Activated CD4-positive, alpha-beta memory T cell treated with anti-CD3 and anti-CD28 coated beads for 36 hours (primary cell): ENCODE results near the gene PTPRM. TPM values are rescaled to one million over a fixed set of nuclear protein-coding genes. Genes with fewer than 3 reads are reported as not detected.

Experiments
- CTCF ChIA-PET: fragments of 350-600 bp; sonication (Branson Sonifier 250); formaldehyde crosslinking; loops from one replicate; lab custom pipeline; 2021; ENCODE audit warnings: antibody characterized with exemption, inconsistent platforms; lab: Charles Lee
- POLR2A ChIA-PET: fragments of 350-600 bp; sonication (Branson Sonifier 250); formaldehyde crosslinking; loops from one replicate; lab custom pipeline; 2021; ENCODE audit warnings: antibody characterized with exemption; lab: Charles Lee
- DNase-seq: peaks from one replicate; pipeline ENCODE4 v3.0.0-alpha.2; 2020
- H3K27ac Mint-ChIP-seq: one replicate; pipeline ENCODE4 v1.8.0; 2021; ENCODE audit warnings: mixed read lengths
- H3K27me3 Mint-ChIP-seq: one replicate; pipeline ENCODE4 v1.8.0; 2021; ENCODE audit warnings: mixed read lengths
- H3K36me3 Mint-ChIP-seq: one replicate; pipeline ENCODE4 v1.8.0; 2021; ENCODE audit warnings: mixed read lengths
- H3K4me1 Mint-ChIP-seq: one replicate; pipeline ENCODE4 v1.8.0; 2021; ENCODE audit warnings: low read depth, mixed read lengths
- H3K4me3 Mint-ChIP-seq: one replicate; pipeline ENCODE4 v1.8.0; 2021; ENCODE audit warnings: mild to moderate bottlenecking, mixed read lengths
- H3K9me3 Mint-ChIP-seq: one replicate; pipeline ENCODE4 v1.8.0; 2021; ENCODE audit warnings: mixed read lengths
- intact Hi-C: fragments of 100-400 bp; cut with micrococcal nuclease; formaldehyde crosslinking; loops from one replicate; pipeline ENCODE4 v1.15.1; 2023
- total RNA-seq, 2 experiments: library from RNA; stranded (reverse); gene quantifications; one replicate each; pipeline ENCODE4 v1.2.3, GENCODE V29; 2021

The PTPRM gene
- total RNA-seq, 2 experiments from 2014 or later, result 7.0 to 8.6 TPM

DNA sequence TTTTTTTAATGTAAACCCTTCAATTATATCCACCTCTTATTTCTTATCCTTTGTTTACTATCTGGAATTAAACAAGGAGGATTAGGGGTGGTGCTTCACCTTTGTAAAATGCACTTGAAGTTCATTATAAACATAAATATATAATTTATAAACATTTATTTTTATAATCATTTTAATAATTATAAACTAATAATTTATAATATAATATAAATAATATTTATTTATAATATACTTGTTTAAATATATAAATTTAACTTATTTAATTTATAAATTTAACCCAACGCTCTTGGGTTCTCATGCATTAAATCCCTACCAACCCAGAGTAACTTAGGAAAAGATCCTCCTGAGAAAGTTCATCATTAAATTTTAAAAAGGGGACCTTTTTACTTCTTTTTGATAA lies 452.5 kb downstream of the PTPRM start:
- Mint-ChIP-seq H3K36me3 (no peaks in the 10 kb centered on the region), H3K4me3 (no peak overlapping the region), H3K27ac (no peak overlapping the region), H3K27me3 (no peaks in the 10 kb centered on the region), H3K4me1 (peaks cover 3% of the 10 kb centered on the region), H3K9me3 (no peaks in the 10 kb centered on the region)
- ChIA-PET CTCF (no interaction called here), POLR2A (no interaction called here)
- no peak for DNase-seq
- intact Hi-C loops, result no loop called here

DNA sequence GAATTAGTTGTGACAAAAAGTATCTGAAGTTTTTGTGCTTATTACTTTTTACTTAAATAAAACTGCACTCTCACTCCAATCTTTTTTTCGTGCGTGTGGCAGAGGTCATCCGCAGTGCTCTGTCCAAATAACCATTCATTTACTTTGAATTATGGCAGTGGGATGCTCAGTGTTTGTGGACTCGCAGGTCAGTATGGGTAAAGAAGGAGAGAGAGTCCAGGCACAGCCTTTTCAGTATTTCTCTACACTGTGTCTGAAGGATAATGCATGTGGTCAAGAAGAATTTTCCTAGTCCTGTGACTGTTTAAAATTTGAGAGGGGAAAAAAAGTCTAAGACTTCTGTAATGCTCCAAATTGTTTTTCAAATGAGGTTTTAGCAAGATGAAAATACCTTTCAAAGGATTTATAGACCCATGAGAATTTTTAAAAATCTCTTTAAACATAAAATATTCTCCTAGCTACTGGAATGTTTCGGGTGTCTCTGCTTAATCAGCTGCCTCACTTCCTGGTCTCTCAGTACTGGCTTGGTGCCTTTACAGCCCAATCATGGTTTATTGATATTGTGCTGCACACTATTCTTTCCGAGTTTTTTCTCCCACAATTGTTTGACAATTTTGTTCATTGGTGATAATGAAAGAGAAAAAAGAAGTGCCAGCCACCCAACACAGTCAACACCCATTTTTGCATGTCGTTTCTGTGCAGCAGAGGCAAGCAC lies 453.2 kb downstream of the PTPRM start:
- DNase-seq, result no peak
- Mint-ChIP-seq H3K27ac (no peak overlapping the region), H3K4me3 (no peak overlapping the region), H3K27me3 (no peaks in the 10 kb centered on the region), H3K9me3 (no peaks in the 10 kb centered on the region), H3K36me3 (no peaks in the 10 kb centered on the region), H3K4me1 (no peaks in the 10 kb centered on the region)
- intact Hi-C loops, result no loop called here
- ChIA-PET CTCF (no interaction called here), POLR2A (no interaction called here)

DNA sequence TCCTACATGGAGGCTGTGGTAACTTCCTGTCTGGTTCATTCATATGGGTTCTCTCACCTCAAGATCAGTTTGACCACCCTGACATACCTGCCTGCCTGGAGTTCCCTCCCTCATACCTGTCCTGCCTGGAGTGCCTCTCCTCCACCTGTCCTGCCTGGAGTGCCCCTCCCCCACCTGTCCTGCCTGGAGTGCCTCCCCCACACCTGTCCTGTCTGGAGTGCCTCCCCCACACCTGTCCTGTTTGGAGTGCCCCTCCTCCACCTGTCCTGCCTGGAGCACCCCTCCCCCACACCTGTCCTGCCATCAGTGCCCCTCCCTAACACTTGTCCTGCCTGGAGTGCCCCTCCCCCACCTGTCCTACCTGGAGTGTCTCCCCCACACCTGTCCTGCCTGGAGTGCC lies 461.9 kb downstream of the PTPRM start:
- no peaks in the 10 kb centered on the region for H3K36me3 Mint-ChIP-seq
- H3K4me3 Mint-ChIP-seq, result no peak overlapping the region
- no peaks in the 10 kb centered on the region for H3K4me1 Mint-ChIP-seq
- POLR2A ChIA-PET, result no interaction called here
- H3K27me3 Mint-ChIP-seq, result no peaks in the 10 kb centered on the region
- H3K27ac Mint-ChIP-seq, result no peak overlapping the region
- intact Hi-C loops, result no loop called here
- DNase-seq, result no peak
- CTCF ChIA-PET, result no interaction called here
- H3K9me3 Mint-ChIP-seq, result no peaks in the 10 kb centered on the region

DNA sequence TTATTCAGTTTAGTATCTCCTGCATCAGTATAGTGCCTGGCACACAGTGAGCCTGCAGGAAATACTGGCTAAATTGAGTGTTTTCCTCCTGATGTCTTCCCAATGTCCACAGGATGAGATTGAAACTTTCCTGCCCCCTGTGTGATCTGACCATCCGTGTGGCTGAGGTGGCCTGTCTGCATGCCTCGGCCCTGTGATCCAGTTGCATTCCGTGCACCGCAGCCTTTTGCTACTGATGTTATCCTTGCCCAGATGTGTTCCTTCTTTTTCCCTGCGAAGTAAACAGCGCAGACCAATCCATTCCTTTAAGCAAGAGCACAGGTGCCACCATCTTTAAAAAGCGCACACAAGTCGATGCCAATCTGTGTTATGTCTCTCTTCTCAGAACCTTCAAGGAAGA lies 462.6 kb downstream of the PTPRM start:
- intact Hi-C loops, result no loop called here
- no peak overlapping the region for H3K4me3 Mint-ChIP-seq
- H3K9me3 Mint-ChIP-seq, result no peaks in the 10 kb centered on the region
- no peaks in the 10 kb centered on the region for H3K4me1 Mint-ChIP-seq
- no peaks in the 10 kb centered on the region for H3K36me3 Mint-ChIP-seq
- no peak for DNase-seq
- no peak overlapping the region for H3K27ac Mint-ChIP-seq
- CTCF ChIA-PET, result no interaction called here
- POLR2A ChIA-PET, result no interaction called here
- H3K27me3 Mint-ChIP-seq, result no peaks in the 10 kb centered on the region

DNA sequence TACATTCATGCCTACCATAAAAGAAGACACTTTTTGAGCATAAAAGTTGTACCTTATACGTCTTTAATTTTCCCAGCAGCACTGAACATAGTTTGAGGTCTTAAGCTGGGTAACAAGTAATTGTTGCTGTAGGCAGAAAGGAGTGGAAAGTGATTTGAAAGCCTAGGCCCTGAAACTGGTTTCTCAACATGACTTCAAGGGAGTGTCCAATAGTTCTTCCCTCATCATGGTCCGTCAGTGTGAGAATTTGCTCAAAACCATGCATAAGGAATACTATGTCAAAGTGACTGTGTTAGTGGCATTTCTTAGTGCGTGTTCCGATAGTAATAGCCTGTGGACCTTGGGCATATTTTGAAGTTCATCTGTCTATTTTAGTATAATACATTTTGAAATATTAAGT lies 463.1 kb downstream of the PTPRM start:
- ChIA-PET POLR2A (no interaction called here), CTCF (no interaction called here)
- Mint-ChIP-seq H3K4me3 (no peak overlapping the region), H3K4me1 (no peaks in the 10 kb centered on the region), H3K27me3 (no peaks in the 10 kb centered on the region), H3K9me3 (no peaks in the 10 kb centered on the region), H3K36me3 (no peaks in the 10 kb centered on the region), H3K27ac (no peak overlapping the region)
- intact Hi-C loops, result no loop called here
- DNase-seq, result no peak

DNA sequence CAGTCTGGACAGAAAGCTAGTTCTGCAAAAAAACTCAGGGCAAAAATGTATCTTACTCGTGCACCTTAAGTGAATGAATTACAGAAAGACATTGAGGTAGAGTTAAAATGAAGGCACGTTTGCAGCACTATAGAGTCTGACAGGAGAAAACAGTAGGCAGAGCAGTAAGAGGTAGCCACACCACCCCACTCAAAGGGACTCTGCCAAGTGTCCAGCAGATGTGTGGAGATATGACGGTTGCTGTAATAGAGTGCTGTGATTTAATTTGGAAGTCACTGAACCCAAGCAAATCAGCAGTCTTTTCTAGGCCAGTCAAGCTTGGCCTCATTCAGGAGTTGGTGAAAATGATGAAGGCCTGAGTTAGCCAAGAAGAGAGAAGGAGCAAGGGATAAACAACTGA lies 464.4 kb downstream of the PTPRM start:
- Mint-ChIP-seq H3K27me3 (no peaks in the 10 kb centered on the region), H3K9me3 (no peaks in the 10 kb centered on the region), H3K4me3 (no peak overlapping the region), H3K27ac (no peak overlapping the region), H3K36me3 (no peaks in the 10 kb centered on the region), H3K4me1 (no peaks in the 10 kb centered on the region)
- CTCF ChIA-PET, result no interaction called here
- intact Hi-C loops, result no loop called here
- DNase-seq, result no peak
- POLR2A ChIA-PET, result no interaction called here

DNA sequence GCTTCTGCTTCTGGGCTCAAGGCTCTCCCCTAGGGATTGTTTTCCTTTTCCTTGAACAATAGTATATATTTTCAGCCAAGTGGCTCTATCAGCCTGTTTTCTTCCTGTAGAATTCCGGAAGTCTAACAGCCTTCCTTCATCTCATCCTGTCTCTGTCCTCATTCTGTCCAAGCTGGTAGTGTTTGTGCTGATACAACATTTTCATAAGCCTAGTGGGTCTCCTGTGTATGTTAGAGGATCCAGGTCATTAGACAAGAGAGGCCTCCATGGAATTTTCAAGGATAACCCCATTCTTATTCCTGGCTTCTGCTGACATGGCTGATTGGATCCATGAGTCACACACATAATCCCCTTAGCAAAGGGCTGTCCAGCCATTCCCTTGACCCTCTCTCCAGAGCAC lies 467.6 kb downstream of the PTPRM start:
- POLR2A ChIA-PET, result no interaction called here
- H3K9me3 Mint-ChIP-seq, result no peaks in the 10 kb centered on the region
- H3K27me3 Mint-ChIP-seq, result no peaks in the 10 kb centered on the region
- intact Hi-C loops, result no loop called here
- CTCF ChIA-PET, result no interaction called here
- H3K27ac Mint-ChIP-seq, result no peak overlapping the region
- H3K4me3 Mint-ChIP-seq, result no peak overlapping the region
- H3K4me1 Mint-ChIP-seq, result peaks cover 5% of the 10 kb centered on the region
- no peaks in the 10 kb centered on the region for H3K36me3 Mint-ChIP-seq
- no peak for DNase-seq

DNA sequence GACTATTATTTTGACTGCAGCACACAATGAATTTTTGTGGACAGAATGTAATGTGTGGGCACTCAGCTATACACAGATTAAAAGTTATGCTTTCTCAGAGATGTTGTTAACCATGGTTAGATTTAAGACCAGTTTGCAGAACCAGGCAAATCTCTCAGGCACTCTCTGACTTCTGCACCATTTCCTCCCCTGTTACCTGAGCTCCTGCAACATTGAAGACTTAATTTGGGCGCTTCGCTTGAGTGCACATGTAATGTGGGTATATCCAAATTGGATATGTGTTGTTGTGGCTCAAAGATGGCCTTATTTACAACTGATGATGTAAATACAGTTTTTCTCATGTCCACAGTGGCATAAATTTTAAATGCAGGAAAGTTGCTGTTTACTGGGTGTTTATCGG lies 469.4 kb downstream of the PTPRM start:
- Mint-ChIP-seq H3K36me3 (no peaks in the 10 kb centered on the region), H3K27ac (no peak overlapping the region), H3K4me3 (no peak overlapping the region), H3K27me3 (no peaks in the 10 kb centered on the region), H3K4me1 (peaks cover 5% of the 10 kb centered on the region), H3K9me3 (no peaks in the 10 kb centered on the region)
- intact Hi-C loops, result loop anchor here (2.0 kb wide), 1 partner anchor 78 kb away; no protein-coding TSS in a partner anchor
- no peak for DNase-seq
- ChIA-PET CTCF (no interaction called here), POLR2A (no interaction called here)

DNA sequence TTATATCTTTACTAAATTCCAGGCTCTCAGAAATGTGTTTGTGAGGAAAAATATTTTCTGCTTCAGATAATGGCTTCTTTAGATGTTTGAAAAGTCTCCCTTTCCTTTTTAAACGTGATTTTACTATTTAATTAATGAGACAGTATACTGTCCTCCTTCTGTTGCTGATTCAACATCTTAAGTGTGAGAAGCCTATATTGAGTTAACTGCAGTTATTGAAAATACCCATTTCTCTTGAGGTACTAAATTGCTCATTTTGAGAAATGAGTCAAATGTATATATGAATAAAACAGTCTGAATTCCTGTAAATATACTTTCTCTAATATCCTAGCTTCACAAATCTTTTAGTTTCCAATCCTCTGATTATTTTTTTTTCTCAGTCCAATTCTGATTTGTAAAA lies 470.2 kb downstream of the PTPRM start:
- POLR2A ChIA-PET, result no interaction called here
- CTCF ChIA-PET, result no interaction called here

DNA sequence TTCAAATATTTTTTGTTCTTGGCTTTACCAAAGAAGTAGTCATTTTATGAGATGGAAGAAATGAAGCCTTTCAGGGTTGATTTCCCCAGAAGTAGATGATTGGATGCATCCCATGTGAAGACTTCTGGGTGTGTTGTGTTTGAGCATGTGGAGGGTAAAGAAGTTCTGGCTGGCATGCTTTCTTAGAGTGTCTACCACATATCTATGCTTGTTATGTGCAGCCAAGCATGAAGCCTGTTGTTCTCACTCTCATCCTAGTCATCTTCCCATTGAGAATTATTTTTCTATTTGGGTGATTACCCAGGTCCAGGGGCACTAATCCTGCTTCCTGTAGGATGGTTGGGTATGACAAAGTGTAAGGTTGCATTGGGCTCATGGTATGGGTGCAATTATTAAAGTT lies 472.9 kb downstream of the PTPRM start:
- Mint-ChIP-seq H3K27me3 (no peaks in the 10 kb centered on the region), H3K27ac (no peak overlapping the region), H3K9me3 (no peaks in the 10 kb centered on the region), H3K4me1 (peaks cover 5% of the 10 kb centered on the region), H3K36me3 (no peaks in the 10 kb centered on the region), H3K4me3 (no peak overlapping the region)
- CTCF ChIA-PET, result no interaction called here
- POLR2A ChIA-PET, result no interaction called here
- intact Hi-C loops, result no loop called here
- no peak for DNase-seq

More for the DNA sequence above, 470.2 kb downstream of the PTPRM start:
- Mint-ChIP-seq H3K4me1 (peaks cover 5% of the 10 kb centered on the region), H3K36me3 (no peaks in the 10 kb centered on the region), H3K27me3 (no peaks in the 10 kb centered on the region), H3K4me3 (no peak overlapping the region), H3K27ac (no peak overlapping the region), H3K9me3 (no peaks in the 10 kb centered on the region)
- intact Hi-C loops, result loop anchor here (1.0 to 2.0 kb wide), 2 partner anchors 78 to 87 kb away; no protein-coding TSS in a partner anchor
- no peak for DNase-seq

DNA sequence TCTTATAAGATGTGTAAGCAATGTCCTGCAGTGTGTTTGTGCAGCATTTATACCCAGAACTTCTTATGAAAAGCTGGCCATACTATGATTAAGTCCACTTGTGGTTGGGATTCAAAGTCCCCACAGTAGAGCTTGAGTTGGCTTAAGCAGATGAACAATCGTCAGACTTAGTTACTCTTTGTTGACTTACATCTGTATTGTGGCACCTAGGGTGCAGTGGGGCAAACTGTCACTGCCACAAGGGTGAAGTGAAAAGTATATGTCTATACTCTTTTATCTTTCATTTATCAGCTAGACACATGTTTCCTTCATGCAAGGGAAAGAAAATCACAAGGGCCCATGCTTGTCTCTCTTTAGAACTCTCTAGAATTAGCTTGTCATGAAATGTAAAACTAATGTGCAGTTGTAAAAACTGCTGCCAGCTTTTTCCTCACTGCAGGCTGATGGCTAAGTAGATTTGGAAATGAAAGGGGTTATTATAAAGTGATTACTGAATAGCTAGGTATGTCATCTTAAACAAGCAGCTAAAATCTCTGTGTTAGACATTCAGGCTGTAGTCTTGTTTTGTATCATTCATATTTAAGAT lies 474.5 kb downstream of the PTPRM start:
- Mint-ChIP-seq H3K27ac (no peak overlapping the region), H3K36me3 (no peaks in the 10 kb centered on the region), H3K4me3 (no peak overlapping the region), H3K27me3 (no peaks in the 10 kb centered on the region), H3K9me3 (no peaks in the 10 kb centered on the region), H3K4me1 (peaks cover 12% of the 10 kb centered on the region)
- DNase-seq, result no peak
- intact Hi-C loops, result no loop called here
- ChIA-PET POLR2A (no interaction called here), CTCF (no interaction called here)

DNA sequence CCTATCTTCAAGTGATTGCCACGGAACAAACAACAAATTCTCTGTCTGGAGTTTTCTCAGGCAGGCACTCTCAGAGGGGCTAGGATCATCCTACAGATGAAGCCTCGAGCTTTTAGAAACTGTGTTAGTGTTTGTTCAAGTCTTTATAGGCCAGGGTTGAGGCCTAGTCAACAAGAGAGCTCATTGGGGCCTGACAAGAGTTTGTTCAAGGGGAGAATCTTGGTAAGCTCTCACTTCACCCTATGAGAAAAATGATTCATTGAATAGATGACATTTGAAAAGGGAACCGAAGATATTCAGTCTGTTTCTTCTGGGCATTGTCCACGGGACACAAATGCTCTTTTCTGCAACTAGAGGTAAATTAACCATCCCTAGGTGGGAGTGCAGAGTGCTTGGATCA lies 476.9 kb downstream of the PTPRM start:
- ChIA-PET CTCF (interaction anchor here (0.7 kb wide), 1 partner anchor 9 kb away, joined by 3 read pairs; no protein-coding TSS in a partner anchor), POLR2A (no interaction called here)
- no peak for DNase-seq
- Mint-ChIP-seq H3K36me3 (no peaks in the 10 kb centered on the region), H3K9me3 (no peaks in the 10 kb centered on the region), H3K4me1 (peaks cover 7% of the 10 kb centered on the region), H3K27ac (no peak overlapping the region), H3K4me3 (no peak overlapping the region), H3K27me3 (no peaks in the 10 kb centered on the region)
- intact Hi-C loops, result no loop called here
